Measurements from ENCODE around the gene HTR3A.

The HTR3A gene

GRCh38 chr11:113984781-113985180 is 9.9 kb downstream of the HTR3A start:
- H3K27me3 Mint-ChIP-seq (ENCODE audit: low read depth), result peaks cover 59% of the 10 kb centered on the region
- H3K9me3 Mint-ChIP-seq, result no peaks in the 10 kb centered on the region
- H3K4me3 Mint-ChIP-seq, result no peak overlapping the region
- H3K27ac Mint-ChIP-seq, result no peak overlapping the region
- TF ChIP-seq CTCF (IDR thresholded peaks at IDR 0.05; ENCODE audit: unreplicated experiment in 3 of 3), result no peak
- H3K4me1 Mint-ChIP-seq, result no peaks in the 10 kb centered on the region
- H3K36me3 Mint-ChIP-seq (ENCODE audit: low read depth), result no peaks in the 10 kb centered on the region

GRCh38 chr11:113985906-113986305 is 11.0 kb downstream of the HTR3A start:
- Mint-ChIP-seq H3K27me3 (ENCODE audit: low read depth) (peaks cover 49% of the 10 kb centered on the region), H3K9me3 (no peaks in the 10 kb centered on the region), H3K27ac (no peak overlapping the region), H3K4me1 (no peaks in the 10 kb centered on the region), H3K36me3 (ENCODE audit: low read depth) (no peaks in the 10 kb centered on the region), H3K4me3 (no peak overlapping the region)
- no peak for TF ChIP-seq CTCF (IDR thresholded peaks at IDR 0.05; ENCODE audit: unreplicated experiment in 3 of 3)

- peaks cover 50% of the 10 kb centered on the region for H3K27me3 Mint-ChIP-seq (ENCODE audit: low read depth)
- no peak overlapping the region for H3K27ac Mint-ChIP-seq
- no peaks in the 10 kb centered on the region for H3K9me3 Mint-ChIP-seq
- no peak overlapping the region for H3K4me3 Mint-ChIP-seq
- TF ChIP-seq CTCF (IDR thresholded peaks at IDR 0.05; ENCODE audit: unreplicated experiment in 3 of 3), result no peak
- no peaks in the 10 kb centered on the region for H3K36me3 Mint-ChIP-seq (ENCODE audit: low read depth)
- no peaks in the 10 kb centered on the region for H3K4me1 Mint-ChIP-seq
These were observed 11.6 kb downstream of the HTR3A start for GRCh38 chr11:113986351-113987140.

GRCh38 chr11:113989381-113989780 is 14.5 kb downstream of the HTR3A start:
- Mint-ChIP-seq H3K4me1 (no peaks in the 10 kb centered on the region), H3K27ac (no peak overlapping the region), H3K9me3 (no peaks in the 10 kb centered on the region), H3K36me3 (ENCODE audit: low read depth) (no peaks in the 10 kb centered on the region), H3K27me3 (ENCODE audit: low read depth) (peaks cover 55% of the 10 kb centered on the region), H3K4me3 (no peak overlapping the region)
- TF ChIP-seq CTCF (IDR thresholded peaks at IDR 0.05; ENCODE audit: unreplicated experiment in 3 of 3), result no peak

GRCh38 chr11:113989916-113990315 is 15.0 kb downstream of the HTR3A start:
- no peaks in the 10 kb centered on the region for H3K4me1 Mint-ChIP-seq

More at GRCh38 chr11:113989916-113990315, 15.0 kb downstream of the HTR3A start:
- Mint-ChIP-seq H3K27me3 (ENCODE audit: low read depth) (peaks cover 55% of the 10 kb centered on the region), H3K9me3 (no peaks in the 10 kb centered on the region), H3K4me3 (no peak overlapping the region), H3K27ac (no peak overlapping the region), H3K36me3 (ENCODE audit: low read depth) (no peaks in the 10 kb centered on the region)
- no peak for TF ChIP-seq CTCF (IDR thresholded peaks at IDR 0.05; ENCODE audit: unreplicated experiment in 3 of 3)
